ENCODE results near the gene XPC.

- TF ChIP-seq CTCF (tag by site-specific recombination; IDR thresholded peaks at IDR 0.05) (no peak), ZNF513 (tag by site-specific recombination; IDR thresholded peaks at IDR 0.05) (no peak), ZBTB49 (tag by site-specific recombination; IDR thresholded peaks at IDR 0.05; ENCODE audit: low read depth) (no peak), ZNF704 (tag by site-specific recombination; IDR thresholded peaks at IDR 0.05) (no peak)
These were observed 34.8 kb upstream of the XPC start for GRCh38 chr3:14213066-14213774.

All from HEK293 (cell line).